Skeletal muscle cell (primary cell): ENCODE results near the gene NRSN2.
"Not testable (repeated sequence)": the region's sequence is repeated elsewhere in the genome, so short reads cannot be mapped to it uniquely, and the experiment has no call there.

ENCODE experiments used
- DNase-seq: peaks from one replicate; pipeline ENCODE4 v3.0.0-alpha.2; 2010; ENCODE audit warnings: low read depth
- H3K4me3 ChIP-seq: 2 replicates; pipeline ENCODE4 v1.5.1; 2011; ENCODE audit warnings: low read depth, mild to moderate bottlenecking, control low read depth, low read length, moderate library complexity

NRSN2 gene

GRCh38 chr20:387520-387919 lies 40.6 kb downstream of the NRSN2 start:
- no peak for DNase-seq

GRCh38 chr20:388034-388994 lies 41.4 kb downstream of the NRSN2 start:
- no peak overlapping the region for H3K4me3 ChIP-seq
- DNase-seq: no peak

More at GRCh38 chr20:387520-387919, 40.6 kb downstream of the NRSN2 start:
- no peak overlapping the region for H3K4me3 ChIP-seq

DNA sequence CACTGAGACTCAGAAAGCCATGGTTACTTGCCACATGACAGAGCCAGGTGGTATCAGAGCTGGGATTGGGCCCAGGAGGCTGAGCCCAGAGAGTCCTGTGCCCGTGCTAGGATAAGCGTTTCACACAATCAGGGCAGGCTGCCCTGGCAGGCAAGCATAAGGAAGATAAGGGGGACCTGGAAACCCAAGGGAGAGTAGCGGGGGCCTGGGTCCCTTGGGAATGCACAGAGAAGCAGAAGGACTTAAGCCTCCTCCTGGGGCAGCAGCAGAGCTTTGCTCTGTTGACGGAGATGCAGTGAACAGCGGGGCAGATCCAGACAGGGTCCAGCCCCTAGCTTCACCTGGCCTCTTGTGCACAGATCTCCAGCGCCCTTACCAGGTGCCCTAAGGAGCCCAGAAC lies 42.3 kb downstream of the NRSN2 start:
- DNase-seq: no peak
- no peak overlapping the region for H3K4me3 ChIP-seq

DNA sequence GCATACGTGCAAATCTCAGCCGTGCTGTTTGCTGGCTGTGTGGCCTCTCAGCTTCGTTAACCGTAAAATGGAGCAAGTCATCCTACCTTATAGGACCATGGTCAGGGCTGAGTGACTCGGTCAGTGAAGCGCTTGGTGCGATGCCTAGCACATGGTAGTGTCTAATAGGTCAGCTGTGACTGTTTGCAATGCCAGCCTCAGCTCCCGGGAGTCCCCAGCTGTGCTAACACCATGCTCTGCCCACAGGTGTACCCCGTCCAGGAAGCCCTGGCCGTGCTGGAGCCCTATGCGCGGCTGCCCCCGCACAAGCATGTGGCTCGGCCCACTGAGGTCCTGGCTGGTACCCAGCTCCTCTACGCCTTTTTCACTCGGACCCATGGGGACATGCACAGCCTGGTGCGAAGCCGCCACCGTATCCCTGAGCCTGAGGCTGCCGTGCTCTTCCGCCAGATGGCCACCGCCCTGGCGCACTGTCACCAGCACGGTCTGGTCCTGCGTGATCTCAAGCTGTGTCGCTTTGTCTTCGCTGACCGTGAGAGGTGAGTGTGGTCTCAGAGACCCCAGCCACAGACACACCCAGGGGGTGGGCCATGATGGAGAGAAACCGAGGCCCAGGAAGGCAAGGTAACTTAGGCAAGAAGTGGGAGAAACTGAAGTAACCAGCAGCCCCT lies 44.3 kb downstream of the NRSN2 start:
- DNase-seq: no peak
- no peak overlapping the region for H3K4me3 ChIP-seq

DNA sequence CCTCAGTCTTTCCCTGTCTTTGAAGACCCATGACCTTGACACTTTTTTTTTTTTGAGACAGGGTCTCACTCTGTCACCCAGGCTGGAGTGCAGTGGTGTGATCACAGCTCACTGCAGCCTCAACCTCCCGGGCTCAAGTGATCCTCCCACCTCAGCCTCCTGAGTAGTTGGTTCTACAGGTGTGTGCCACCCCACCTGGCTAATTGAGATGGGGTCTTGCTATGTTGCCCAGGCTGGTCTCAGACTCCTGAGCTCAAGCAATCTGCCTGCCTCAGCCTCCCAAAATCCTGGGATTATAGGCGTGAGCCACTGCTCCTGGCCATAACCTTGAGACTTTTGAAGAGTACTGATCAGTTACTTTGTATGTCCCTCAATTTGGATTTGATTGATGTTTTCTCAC lies 46.4 kb downstream of the NRSN2 start:
- DNase-seq, H3K4me3 ChIP-seq: not testable (repeated sequence)

GRCh38 chr20:396252-396618 lies 49.3 kb downstream of the NRSN2 start:
- no peak for DNase-seq
- no peak overlapping the region for H3K4me3 ChIP-seq

DNA sequence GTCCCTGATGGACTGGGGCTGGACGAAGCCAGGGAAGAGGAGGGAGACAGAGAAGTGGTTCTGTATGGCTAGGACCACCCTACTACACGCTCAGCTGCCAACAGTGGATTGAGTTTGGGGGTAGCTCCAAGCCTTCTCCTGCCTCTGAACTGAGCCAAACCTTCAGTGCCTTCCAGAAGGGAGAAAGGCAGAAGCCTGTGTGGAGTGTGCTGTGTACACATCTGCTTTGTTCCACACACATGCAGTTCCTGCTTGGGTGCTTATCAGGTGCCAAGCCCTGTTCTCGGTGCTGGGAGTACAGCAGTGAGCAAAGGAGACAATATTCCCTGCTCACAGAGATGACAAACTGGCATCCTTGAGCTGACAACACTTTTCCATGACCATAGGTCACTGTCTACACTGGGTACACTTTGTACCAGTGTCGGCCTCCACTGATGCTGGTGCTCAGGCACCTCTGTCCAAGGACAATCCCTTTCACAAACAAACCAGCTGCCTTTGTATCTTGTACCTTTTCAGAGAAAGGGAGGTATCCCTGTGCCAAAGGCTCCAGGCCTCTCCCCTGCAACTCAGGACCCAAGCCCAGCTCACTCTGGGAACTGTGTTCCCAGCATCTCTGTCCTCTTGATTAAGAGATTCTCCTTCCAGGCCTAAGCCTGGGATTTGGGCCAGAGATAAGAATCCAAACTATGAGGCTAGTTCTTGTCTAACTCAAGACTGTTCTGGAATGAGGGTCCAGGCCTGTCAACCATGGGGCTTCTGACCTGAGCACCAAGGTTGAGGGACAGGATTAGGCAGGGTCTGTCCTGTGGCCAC lies 49.9 kb downstream of the NRSN2 start:
- no peak for DNase-seq
- no peak overlapping the region for H3K4me3 ChIP-seq

- H3K4me3 ChIP-seq: no peak overlapping the region
- no peak for DNase-seq
These were observed 50.7 kb downstream of the NRSN2 start for GRCh38 chr20:397432-398237.

GRCh38 chr20:399182-399707 lies 52.3 kb downstream of the NRSN2 start:
- H3K4me3 ChIP-seq: no peak overlapping the region
- DNase-seq: no peak

DNA sequence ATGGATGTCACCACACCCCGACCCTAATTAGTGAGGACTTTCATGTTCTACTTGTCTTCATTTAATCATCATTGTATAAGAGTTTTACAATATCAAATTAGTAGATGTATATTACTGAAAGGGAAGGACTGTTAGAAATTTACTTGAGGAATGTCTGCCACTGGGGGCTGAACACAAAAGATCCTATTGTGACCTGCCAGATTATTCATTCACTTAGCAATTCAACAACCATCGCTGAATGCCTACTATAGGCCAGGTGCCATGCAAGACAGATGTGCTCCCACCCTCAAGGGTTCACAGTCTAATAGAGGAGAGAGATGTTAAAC lies 53.2 kb downstream of the NRSN2 start:
- no peak for DNase-seq
- no peak overlapping the region for H3K4me3 ChIP-seq

GRCh38 chr20:400454-401275 lies 53.8 kb downstream of the NRSN2 start:
- DNase-seq: no peak
- H3K4me3 ChIP-seq: no peak overlapping the region

- H3K4me3 ChIP-seq: no peak overlapping the region
- peak; percentile 74 for DNase-seq
These were observed 55.0 kb downstream of the NRSN2 start for GRCh38 chr20:401682-402495.

DNA sequence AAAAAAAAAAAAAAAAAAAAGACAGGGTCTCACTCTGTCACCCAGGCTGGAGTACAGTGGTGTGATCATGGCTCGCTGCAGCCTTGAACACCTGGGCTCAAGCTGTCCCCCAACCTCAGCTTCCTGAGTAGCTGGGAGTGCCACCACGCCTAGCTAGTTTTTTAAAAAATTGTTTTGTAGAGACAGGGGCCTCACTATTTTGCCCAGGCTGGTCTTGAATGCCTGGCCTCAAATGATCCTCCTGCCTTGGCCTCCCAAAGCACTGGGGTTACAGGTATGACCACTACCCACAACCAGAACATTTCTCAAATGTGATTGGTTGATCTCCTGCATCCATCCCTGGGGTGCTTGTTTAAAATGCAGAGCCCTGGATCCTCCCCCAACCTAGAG lies 55.6 kb downstream of the NRSN2 start:
- H3K4me3 ChIP-seq: no peak overlapping the region
- no peak for DNase-seq

DNA sequence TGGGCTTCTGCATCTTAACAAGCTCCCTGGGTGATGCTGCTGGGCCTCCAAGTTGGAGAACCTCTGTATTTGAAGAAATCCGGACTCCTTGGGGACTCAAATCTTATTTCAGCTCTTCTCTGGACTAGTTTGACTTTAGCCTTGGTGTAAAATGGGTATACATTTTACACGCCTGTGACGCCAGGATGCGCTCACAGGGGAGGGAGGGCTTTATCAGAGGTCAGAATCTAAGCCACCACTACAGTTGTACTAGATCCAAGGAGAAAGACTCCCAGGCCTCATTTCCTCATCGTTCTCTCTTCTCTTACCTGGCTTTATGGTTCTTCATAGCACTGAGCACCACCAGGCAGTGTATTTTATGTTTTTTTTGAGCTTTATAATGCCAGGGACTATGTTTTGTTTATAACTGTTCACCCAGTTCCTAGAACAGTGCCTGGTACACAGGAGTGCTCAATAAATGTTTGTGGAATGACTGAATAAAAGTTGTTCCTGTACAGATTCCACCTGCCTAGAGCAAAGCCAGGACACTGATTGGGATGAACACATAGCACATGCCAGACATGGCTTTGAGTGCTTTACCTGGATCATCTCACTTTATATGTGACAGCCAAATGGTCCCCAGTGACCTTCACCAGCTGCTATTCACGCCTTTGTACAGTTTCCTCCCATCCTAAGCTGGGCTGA lies 56.1 kb downstream of the NRSN2 start:
- no peak overlapping the region for H3K4me3 ChIP-seq
- no peak for DNase-seq

- DNase-seq: no peak
- H3K4me3 ChIP-seq: no peak overlapping the region
These were observed 56.7 kb downstream of the NRSN2 start for GRCh38 chr20:403582-403957.

- DNase-seq: no peak
- no peak overlapping the region for H3K4me3 ChIP-seq
These were observed 57.2 kb downstream of the NRSN2 start for GRCh38 chr20:404088-404487.
